Stimulated activated CD4-positive, alpha-beta T cell treated with anti-CD3 and anti-CD28 coated beads, Interleukin-4, amount 100 ng/mL, for 48 hours (primary cell): ENCODE results near the gene PIEZO2.

Experiments
- DNase-seq, 2 donors: peaks; one replicate each; pipeline ENCODE4 v3.0.0-alpha.2; 2020; ENCODE audit warnings: low read depth in 2 of 2

Gene PIEZO2

GRCh38 chr18:10745971-10746370 lies 403.4 kb downstream of the PIEZO2 start:
- DNase-seq: no peak

- no peak for DNase-seq
Observed at GRCh38 chr18:10745219-10745618, 404.1 kb downstream of the PIEZO2 start.

GRCh38 chr18:10743766-10744165 lies 405.6 kb downstream of the PIEZO2 start:
- no peak for DNase-seq

- DNase-seq: no peak
Observed at GRCh38 chr18:10739152-10739551, 410.2 kb downstream of the PIEZO2 start.

DNA sequence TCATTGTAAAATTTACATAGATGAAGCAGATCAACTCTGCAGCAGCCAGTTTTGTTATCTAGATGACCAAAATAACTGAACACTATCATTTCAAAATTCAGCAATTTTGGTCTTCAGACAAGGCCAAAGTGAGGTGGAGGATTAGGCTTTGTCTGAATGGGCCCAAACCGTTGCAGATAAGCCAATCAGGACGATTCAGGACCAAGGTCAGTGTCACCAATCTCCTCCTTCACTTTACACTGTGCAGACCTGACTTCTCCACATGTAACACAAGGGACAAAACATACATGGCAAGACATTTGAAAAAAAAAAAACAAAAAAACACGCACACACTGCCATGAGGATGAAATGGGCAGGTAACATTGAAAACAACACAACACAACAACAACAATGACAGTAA lies 412.4 kb downstream of the PIEZO2 start:
- DNase-seq: no peak

GRCh38 chr18:10732990-10733389 lies 416.4 kb downstream of the PIEZO2 start:
- DNase-seq: no peak

GRCh38 chr18:10727477-10727876 lies 421.9 kb downstream of the PIEZO2 start:
- DNase-seq: no peak

DNA sequence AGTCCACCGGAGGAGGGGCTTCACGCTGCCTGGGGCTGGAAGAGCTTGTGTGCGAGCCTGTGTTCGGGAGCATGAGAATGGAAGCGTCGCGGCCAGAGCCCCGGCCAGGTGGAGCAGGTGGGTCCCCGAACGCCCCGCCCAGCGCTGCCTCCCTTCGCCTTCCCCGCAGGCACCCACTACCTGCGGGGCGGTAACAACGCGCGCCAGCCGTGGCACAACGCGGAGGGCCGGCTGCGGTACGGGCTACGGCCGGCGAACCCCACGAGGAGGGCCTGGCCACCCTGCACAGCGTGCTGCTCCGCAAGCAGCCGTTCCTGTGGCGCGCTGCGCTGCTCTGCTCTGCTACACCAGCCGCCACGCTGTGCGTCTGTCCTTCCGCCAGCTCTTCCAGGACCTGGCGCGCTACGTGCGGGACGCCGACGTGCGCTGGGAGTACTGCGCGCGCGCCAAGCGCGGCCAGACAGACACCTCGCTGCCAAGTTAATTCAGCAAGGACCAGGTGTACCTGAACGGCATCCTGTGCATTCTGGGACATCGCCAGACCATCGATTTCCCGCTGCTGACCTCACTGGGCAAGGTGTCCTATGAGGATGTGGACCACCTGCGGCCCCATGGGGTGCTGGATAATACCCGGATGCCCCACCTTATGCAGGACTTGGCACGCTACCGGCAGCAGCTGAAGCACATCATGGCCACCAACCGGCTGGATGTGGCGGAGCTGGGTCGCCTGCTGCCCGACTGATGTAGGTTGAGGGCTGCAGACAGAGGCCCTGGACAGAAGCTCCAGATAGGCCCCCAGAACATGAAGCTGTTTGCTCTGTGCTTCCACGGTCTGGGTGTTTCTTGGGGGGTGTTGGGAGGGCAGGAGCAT lies 422.9 kb downstream of the PIEZO2 start:
- DNase-seq: no peak

- no peak for DNase-seq
Observed at GRCh38 chr18:10724666-10725065, 424.7 kb downstream of the PIEZO2 start.

- no peak for DNase-seq
Observed at GRCh38 chr18:10723496-10723895, 425.9 kb downstream of the PIEZO2 start.

DNA sequence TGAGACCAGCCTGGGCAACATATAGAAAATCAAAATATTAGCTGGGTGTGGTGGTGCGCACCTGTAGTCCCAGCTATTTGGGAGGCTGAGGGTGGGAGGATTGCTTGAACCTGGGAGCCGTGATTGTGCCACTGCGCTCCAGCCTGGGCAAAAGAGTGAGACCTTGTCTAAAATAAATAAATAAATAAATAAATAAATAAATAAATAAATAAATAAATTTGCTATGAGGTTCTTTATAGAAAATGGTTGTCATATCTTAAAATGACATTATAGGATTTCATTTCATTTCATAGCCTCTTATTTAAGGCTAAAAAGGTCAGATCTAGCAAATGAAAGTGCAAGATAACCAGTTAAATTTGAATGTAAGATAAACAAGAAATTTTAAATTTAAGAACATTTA lies 430.6 kb downstream of the PIEZO2 start:
- DNase-seq: no peak

DNA sequence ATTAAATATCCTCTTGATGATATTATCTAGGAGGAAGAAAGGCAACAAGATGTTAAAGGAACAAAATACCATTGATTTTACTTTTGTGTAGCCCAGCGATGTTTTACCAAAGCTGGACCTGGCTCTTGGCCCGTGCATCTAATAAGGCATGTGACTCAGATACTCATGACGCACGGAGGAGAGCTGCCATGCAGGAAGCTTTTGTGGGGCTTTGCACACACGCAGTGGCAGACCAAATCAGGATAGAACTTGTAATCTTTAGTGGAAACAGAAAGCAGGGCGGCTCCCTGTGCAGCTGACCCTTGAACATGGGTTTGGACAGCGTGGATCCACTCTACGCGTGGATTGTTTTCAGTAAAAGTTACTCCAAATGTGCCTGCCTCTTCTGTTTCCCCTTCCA lies 433.6 kb downstream of the PIEZO2 start:
- DNase-seq: no peak

DNA sequence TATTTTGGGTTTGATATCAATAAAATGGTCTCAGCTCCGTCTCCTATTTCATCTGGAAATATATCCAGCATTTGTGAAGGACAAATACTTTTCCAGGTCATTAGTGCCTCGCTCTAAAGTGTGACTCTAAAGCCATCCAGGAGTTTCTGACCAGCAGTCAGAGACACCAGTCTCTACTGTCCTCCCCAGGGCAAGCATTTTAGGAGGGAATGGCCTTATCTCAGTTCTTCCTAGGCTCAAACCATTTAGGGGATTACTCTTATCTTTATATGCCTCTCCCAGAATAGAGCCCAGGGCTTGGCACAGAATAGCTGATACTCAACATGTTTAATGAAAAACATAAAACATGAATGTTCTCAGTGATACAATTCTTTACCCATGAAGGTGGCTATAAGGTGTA lies 436.0 kb downstream of the PIEZO2 start:
- no peak for DNase-seq

DNA sequence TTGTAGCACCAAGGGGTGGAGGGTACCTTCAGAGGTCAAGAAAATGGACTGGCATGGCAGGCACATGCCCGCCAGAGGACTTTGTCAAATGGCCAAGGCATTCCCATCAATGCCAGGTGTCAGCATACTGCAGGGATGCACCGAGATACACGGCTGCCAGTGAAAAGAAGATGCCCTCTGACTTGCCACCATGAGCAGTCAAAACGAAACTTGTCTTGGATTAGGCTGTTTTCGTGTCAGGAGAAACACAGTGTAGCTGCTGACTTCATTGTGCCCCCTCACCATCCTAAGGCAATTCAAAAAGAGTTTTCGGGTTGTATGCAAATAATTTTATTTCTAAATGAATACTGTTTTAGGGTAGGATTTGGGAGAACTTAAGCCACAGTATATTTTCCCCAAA lies 442.1 kb downstream of the PIEZO2 start:
- DNase-seq: no peak

DNA sequence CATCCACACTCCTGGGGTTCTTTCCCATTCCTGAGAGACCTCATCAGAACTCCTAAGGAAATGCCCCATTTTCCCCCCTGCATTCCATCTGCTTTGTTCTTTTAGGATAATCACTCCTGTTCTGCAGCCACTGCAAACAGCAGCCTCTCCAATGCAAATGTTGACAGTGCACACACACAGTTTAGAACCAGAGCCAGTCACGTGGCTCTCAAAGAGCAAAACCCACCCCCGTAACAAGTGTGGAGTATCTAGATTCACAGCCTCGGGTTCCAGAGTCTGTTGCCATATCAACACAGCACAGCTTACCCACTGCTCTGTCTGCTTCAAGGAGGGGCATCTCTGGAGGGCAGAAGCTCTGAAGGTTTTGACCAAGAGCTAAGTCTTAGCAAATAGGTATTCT lies 443.6 kb downstream of the PIEZO2 start:
- DNase-seq: no peak

DNA sequence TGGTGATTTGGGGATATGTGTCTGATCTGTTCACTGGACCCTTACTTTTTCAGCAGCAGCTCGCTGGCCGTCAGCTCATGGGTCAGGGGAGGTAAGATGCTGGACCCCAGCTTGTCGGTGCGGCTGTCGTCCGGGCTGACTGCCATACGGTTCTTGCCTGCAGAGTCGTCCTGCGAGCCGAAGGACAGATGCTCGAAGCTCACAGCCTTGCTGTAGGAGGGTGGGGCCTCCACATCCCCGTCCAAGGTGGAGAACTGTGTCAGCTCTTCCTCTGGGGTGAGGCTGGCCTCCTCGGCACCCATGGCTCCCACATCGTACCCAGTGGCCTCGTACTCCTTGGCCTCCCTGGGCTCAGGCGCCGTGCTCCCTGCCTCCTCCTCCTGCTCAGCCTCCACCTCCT lies 444.1 kb downstream of the PIEZO2 start:
- DNase-seq: no peak

- DNase-seq: no peak
Observed at GRCh38 chr18:10702206-10702605, 447.2 kb downstream of the PIEZO2 start.

DNA sequence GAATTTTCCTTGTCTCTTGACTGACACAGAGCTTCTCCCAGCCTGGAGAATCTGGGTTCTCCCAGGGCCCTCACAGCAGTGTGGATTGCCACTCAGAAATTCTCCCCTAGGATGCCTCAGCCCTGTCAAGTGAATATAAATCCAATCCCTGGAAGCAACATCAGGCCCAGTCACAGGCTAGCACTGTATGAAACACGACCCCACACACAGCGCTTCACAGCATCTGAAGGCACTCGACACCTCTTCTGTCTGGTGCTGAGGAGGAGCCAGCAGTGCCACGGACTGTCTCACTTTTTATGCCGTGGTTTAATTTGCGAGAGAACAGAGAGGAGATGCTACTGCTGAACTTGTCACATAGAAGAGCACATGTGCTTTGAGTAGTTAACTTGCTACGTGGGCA lies 459.0 kb downstream of the PIEZO2 start:
- DNase-seq: no peak

DNA sequence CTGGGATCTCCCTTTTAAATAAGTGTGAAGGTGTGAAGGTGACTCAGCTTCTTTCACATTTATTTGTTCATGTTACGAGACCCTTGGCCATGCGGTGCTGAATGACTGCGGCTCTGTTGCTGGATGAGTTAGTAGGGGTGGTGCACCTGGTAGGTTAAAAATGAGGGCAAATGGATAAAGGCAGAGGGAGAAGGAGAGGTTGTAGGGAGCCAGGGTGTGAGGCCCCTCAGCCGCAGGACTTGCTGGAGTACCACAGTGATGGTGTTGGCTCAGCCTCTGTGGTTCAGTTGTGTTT lies 459.4 kb downstream of the PIEZO2 start:
- no peak for DNase-seq

GRCh38 chr18:10689236-10690034 lies 459.9 kb downstream of the PIEZO2 start:
- no peak for DNase-seq

GRCh38 chr18:10688766-10689165 lies 460.6 kb downstream of the PIEZO2 start:
- DNase-seq: no peak

DNA sequence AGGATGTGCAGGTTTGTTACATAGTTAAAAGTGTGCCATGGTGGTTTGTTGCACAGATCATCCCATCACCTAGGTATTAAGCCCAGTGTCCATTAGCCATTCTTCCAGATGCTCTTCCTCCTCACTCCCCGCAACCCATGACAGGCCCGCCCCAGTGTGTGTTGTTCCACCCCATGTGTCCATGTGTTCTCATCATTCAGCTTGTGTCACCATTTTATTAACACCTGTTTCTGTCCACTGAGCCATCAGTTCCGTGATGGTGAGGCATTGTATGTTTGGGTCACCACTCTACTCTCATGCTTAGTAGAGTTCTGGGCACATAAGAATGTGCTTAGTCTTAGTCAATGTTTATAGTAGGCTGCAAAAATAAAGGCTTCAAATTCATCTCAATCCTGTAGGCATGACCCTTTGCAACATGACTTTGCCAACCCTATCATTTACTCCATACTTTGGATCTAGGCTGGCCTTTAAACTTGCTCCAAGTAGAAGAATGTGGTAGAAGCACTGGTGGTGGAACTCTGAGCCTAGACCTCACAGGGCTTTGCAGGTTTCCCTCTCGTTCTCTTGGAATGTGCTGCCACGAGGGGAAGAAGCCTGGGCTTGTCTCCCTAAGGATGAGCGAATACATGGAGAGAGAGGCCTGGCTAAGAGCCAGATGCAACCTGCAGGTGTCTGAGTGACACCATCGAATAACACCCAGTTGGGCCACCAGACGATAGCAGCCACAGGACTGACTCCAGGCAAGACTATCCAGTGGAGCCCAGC lies 462.0 kb downstream of the PIEZO2 start:
- DNase-seq: no peak

- DNase-seq: no peak
Observed at GRCh38 chr18:10686308-10686707, 463.1 kb downstream of the PIEZO2 start.
